GM12872 (cell line): Measurements from ENCODE around the gene PDCD4.

Experiments
- CTCF ChIP-seq: IDR thresholded peaks from 3 replicates; pipeline ENCODE4 v1.5.1; 2011; ENCODE audit warnings: low read depth, mild to moderate bottlenecking, low read length, moderate library complexity; ENCODE audit not compliant: insufficient read depth

PDCD4 gene

GRCh38 chr10:110851020-110851612 is 20.6 kb upstream of the PDCD4 start:
- TF ChIP-seq CTCF = no peak

- TF ChIP-seq CTCF = no peak
Measured at GRCh38 chr10:110852255-110852896, 19.4 kb upstream of the PDCD4 start.

GRCh38 chr10:110852947-110853346 is 18.8 kb upstream of the PDCD4 start:
- no peak for TF ChIP-seq CTCF

- TF ChIP-seq CTCF = no peak
Measured at GRCh38 chr10:110853921-110854605, 17.7 kb upstream of the PDCD4 start.

- no peak for TF ChIP-seq CTCF
Measured at GRCh38 chr10:110857265-110858171, 14.2 kb upstream of the PDCD4 start.

GRCh38 chr10:110858297-110858934 is 13.3 kb upstream of the PDCD4 start:
- no peak for TF ChIP-seq CTCF
